Measurements from ENCODE around the gene OTULIN.

The OTULIN gene

GRCh38 chr5:14744296-14745187 lies 80.0 kb downstream of the OTULIN start:
- no peak for DNase-seq

- no peak for DNase-seq
These were observed 80.7 kb downstream of the OTULIN start for GRCh38 chr5:14745188-14745563.

- peak; percentile 21 for DNase-seq
These were observed 81.2 kb downstream of the OTULIN start for GRCh38 chr5:14745753-14746152.

- DNase-seq, result no peak
These were observed 83.8 kb downstream of the OTULIN start for GRCh38 chr5:14748180-14748900.
